NAMALWA (cell line): ENCODE data around the gene KRTAP1-4.
"Not testable (repeated sequence)": the region's sequence is repeated elsewhere in the genome, so short reads cannot be mapped to it uniquely, and the experiment has no call there.

Experiments used
- DNase-seq: peaks from one replicate; pipeline ENCODE4 v3.0.0-alpha.2; 2015; ENCODE audit warnings: low spot score

KRTAP1-4 gene

GRCh38 chr17:41029633-41030245, at the start of gene KRTAP1-4:
Gene KRTAP1-4 (minus strand): TSS chr17:41030195. CDS start chr17:41030078, 117 bp downstream.
- no peak for DNase-seq

- DNase-seq: no peak
Observed at GRCh38 chr17:41076788-41077187, 46.8 kb upstream of the KRTAP1-4 start.

GRCh38 chr17:41073676-41074075, 43.7 kb upstream of the KRTAP1-4 start:
- no peak for DNase-seq

GRCh38 chr17:41071606-41072360, 41.8 kb upstream of the KRTAP1-4 start:
- DNase-seq: no peak

- no peak for DNase-seq
Observed at GRCh38 chr17:41069031-41069430, 39.0 kb upstream of the KRTAP1-4 start.

- DNase-seq: no peak
Observed at GRCh38 chr17:41067281-41067680, 37.3 kb upstream of the KRTAP1-4 start.

GRCh38 chr17:41065829-41066624, 36.0 kb upstream of the KRTAP1-4 start, which contains the start of gene KRTAP2-4:
Gene KRTAP2-4 (minus strand): TSS chr17:41065879. CDS start chr17:41065845, 34 bp downstream.
- no peak for DNase-seq

- DNase-seq: not testable (repeated sequence)
Observed at GRCh38 chr17:41065016-41065689, 35.2 kb upstream of the KRTAP1-4 start.

- no peak for DNase-seq
Observed at GRCh38 chr17:41064301-41064700, 34.3 kb upstream of the KRTAP1-4 start.

GRCh38 chr17:41063449-41063848, 33.5 kb upstream of the KRTAP1-4 start:
- no peak for DNase-seq

- DNase-seq: no peak
Observed at GRCh38 chr17:41061964-41062363, 32.0 kb upstream of the KRTAP1-4 start.

GRCh38 chr17:41060052-41060604, 30.1 kb upstream of the KRTAP1-4 start, which contains the start of gene KRTAP2-3:
Gene KRTAP2-3 (minus strand): TSS chr17:41060114. CDS start chr17:41060050, 64 bp downstream.
- DNase-seq: no peak

GRCh38 chr17:41059276-41060051, 29.5 kb upstream of the KRTAP1-4 start:
- DNase-seq: not testable (repeated sequence)

GRCh38 chr17:41058741-41059140, 28.7 kb upstream of the KRTAP1-4 start:
- DNase-seq: no peak

- DNase-seq: no peak
Observed at GRCh38 chr17:41057547-41057946, 27.6 kb upstream of the KRTAP1-4 start.

- not testable (repeated sequence) for DNase-seq
Observed at GRCh38 chr17:41055130-41055529, 25.1 kb upstream of the KRTAP1-4 start, which contains the start of gene KRTAP2-2. Gene KRTAP2-2 (minus strand): TSS chr17:41055230. CDS start chr17:41055211, 19 bp downstream.

- not testable (repeated sequence) for DNase-seq
Observed at GRCh38 chr17:41054556-41054955, 24.6 kb upstream of the KRTAP1-4 start.

GRCh38 chr17:41054025-41054424, 24.0 kb upstream of the KRTAP1-4 start:
- DNase-seq: no peak

- no peak for DNase-seq
Observed at GRCh38 chr17:41052566-41052965, 22.6 kb upstream of the KRTAP1-4 start.

- DNase-seq: no peak
Observed at GRCh38 chr17:41049110-41049509, 19.1 kb upstream of the KRTAP1-4 start.

GRCh38 chr17:41048441-41048840, 18.4 kb upstream of the KRTAP1-4 start:
- DNase-seq: no peak
